HepG2 (cell line): Measurements from ENCODE around the gene TRANK1. TPM values are rescaled to one million over a fixed set of nuclear protein-coding genes. Genes with fewer than 3 reads are reported as not detected.

Experiments used
- ATAC-seq: fragments of 200-7000 bp; cut with Tn5 transposase; 3 replicates; pipeline ENCODE4 v1.9.1; 2020; ENCODE audit warnings: mild to moderate bottlenecking, moderate library complexity
- BruUV-seq: library from RNA; stranded (reverse); fragments of 400-500 nt; replicated peaks from 2 replicates; lab custom pipeline; 2021; lab: Mats Ljungman, UMichigan
- CTCF ChIA-PET: fragments of 300-600 bp; formaldehyde crosslinking; extraction: SDS; loops from one replicate; lab custom pipeline; 2021; ENCODE audit warnings: low total read pairs, inconsistent platforms, low intra/inter-chr PET ratio; lab: Yijun Ruan, JAX
- POLR2A ChIA-PET: fragments of 350-600 bp; sonication (Branson Sonifier 250); formaldehyde crosslinking; loops from one replicate; lab custom pipeline; 2020; ENCODE audit warnings: antibody characterized with exemption, inconsistent platforms; lab: Yijun Ruan, JAX
- DNase-seq: peaks from one replicate; pipeline ENCODE4 v3.0.0-alpha.2; 2015; ENCODE audit warnings: low spot score
- FAIRE-seq: peaks from 3 replicates; lab custom pipeline; 2011; peaks lifted over from hg19 to GRCh38; lab: Jason Lieb, UNC
- H2AFZ ChIP-seq: one replicate; pipeline ENCODE4 v1.6.1; 2011; ENCODE audit warnings: low read length, inconsistent platforms
- H3K27ac ChIP-seq: fragments of 300-600 bp; 3 replicates; pipeline ENCODE4 v1.8.0; 2011; ENCODE audit warnings: mixed run types, mild to moderate bottlenecking, mixed read lengths, low read length, inconsistent platforms; ENCODE audit not compliant: insufficient read depth; ENCODE audit errors: extremely low read length
- H3K27me3 ChIP-seq, 2 experiments: fragments of 200-600 bp in 1 of 2; 2 replicates in 1 of 2; 3 replicates in 1 of 2; pipeline versions ENCODE4 v1.6.0 to v1.8.0; 2011; ENCODE audit warnings: low read length in 2 of 2, mild to moderate bottlenecking in 2 of 2, moderate library complexity in 2 of 2, inconsistent platforms in 1 of 2; ENCODE audit not compliant: insufficient read depth in 2 of 2, control insufficient read depth in 1 of 2
- H3K36me3 ChIP-seq, 2 experiments: fragments of 200-600 bp in 1 of 2; replicated peaks in 1 of 2; 2 replicates in 1 of 2; 3 replicates in 1 of 2; pipeline versions ENCODE4 v1.5.1 to v1.8.0; 2011; ENCODE audit warnings: low read length in 2 of 2, inconsistent platforms in 1 of 2; ENCODE audit not compliant: insufficient read depth in 2 of 2, control insufficient read depth in 1 of 2
- H3K4me1 ChIP-seq: 2 replicates; pipeline ENCODE4 v1.5.1; 2012; ENCODE audit warnings: low read length, inconsistent platforms; ENCODE audit not compliant: insufficient read depth
- H3K4me2 ChIP-seq: 2 replicates; pipeline ENCODE4 v1.6.0; 2011; ENCODE audit warnings: low read depth, low read length, inconsistent platforms
- H3K4me3 ChIP-seq, 3 experiments: fragments of 200-600 bp in 1 of 3; sonication (generic), shearing (Covaris generic) in 1 of 3; replicated peaks in 1 of 3; 2 replicates each; pipeline ENCODE4 v1.5.1; 2011 to 2016; ENCODE audit warnings: low read length in 3 of 3, inconsistent platforms in 2 of 3, low read depth in 2 of 3, mild to moderate bottlenecking in 2 of 3, control low read depth in 1 of 3, mixed read lengths in 1 of 3; ENCODE audit not compliant: insufficient read depth in 1 of 3
- H3K79me2 ChIP-seq: one replicate; pipeline ENCODE4 v1.6.1; 2011; ENCODE audit warnings: low read length, inconsistent platforms; ENCODE audit not compliant: insufficient read depth
- H3K9ac ChIP-seq: 2 replicates; pipeline ENCODE4 v1.6.0; 2011; ENCODE audit warnings: mild to moderate bottlenecking, low read depth, low read length, inconsistent platforms; ENCODE audit not compliant: insufficient read depth
- H3K9me3 ChIP-seq: 2 replicates; pipeline ENCODE4 v1.5.1; 2012; ENCODE audit warnings: mild to moderate bottlenecking, low read length
- H4K20me1 ChIP-seq: 2 replicates; pipeline ENCODE4 v1.6.0; 2011; ENCODE audit warnings: inconsistent platforms, mild to moderate bottlenecking, low read length, moderate library complexity; ENCODE audit not compliant: insufficient read depth
- EEA1 ChIP-seq: sonication (generic); formaldehyde crosslinking; IDR thresholded peaks from 2 replicates; pipeline ENCODE4 v1.5.1; 2020; ENCODE audit warnings: mild to moderate bottlenecking, missing genetic modification reagents, borderline replicate concordance
- FOXM1 ChIP-seq: sonication (generic); formaldehyde crosslinking; IDR thresholded peaks from 2 replicates; pipeline ENCODE4 v1.5.0; 2020; ENCODE audit warnings: missing genetic modification reagents
- KDM2A ChIP-seq: sonication (generic); formaldehyde crosslinking; IDR thresholded peaks from 2 replicates; pipeline ENCODE4 v1.4.0; 2020; ENCODE audit warnings: low read depth, missing genetic modification reagents, borderline replicate concordance
- KDM4B ChIP-seq: sonication (generic); formaldehyde crosslinking; IDR thresholded peaks from 2 replicates; pipeline ENCODE4 v1.4.0; 2020; ENCODE audit warnings: missing genetic modification reagents
- MTF2 ChIP-seq: sonication (generic); formaldehyde crosslinking; IDR thresholded peaks from 2 replicates; pipeline ENCODE4 v1.5.0; 2020; ENCODE audit warnings: missing genetic modification reagents, borderline replicate concordance
- ZFP41 ChIP-seq: sonication (generic); formaldehyde crosslinking; IDR thresholded peaks from 2 replicates; pipeline ENCODE4 v1.4.0; 2020; ENCODE audit warnings: mild to moderate bottlenecking, missing genetic modification reagents, borderline replicate concordance
- ZNF230 ChIP-seq: sonication (generic); formaldehyde crosslinking; IDR thresholded peaks from 2 replicates; pipeline ENCODE4 v1.4.0; 2020; ENCODE audit warnings: mild to moderate bottlenecking, missing genetic modification reagents
- ZNF234 ChIP-seq: sonication (generic); formaldehyde crosslinking; conservative IDR thresholded peaks from 2 replicates; pipeline ENCODE4 v1.5.1; 2020; ENCODE audit warnings: mild to moderate bottlenecking, missing genetic modification reagents
- ZNF282 ChIP-seq: fragments of 450-650 bp; IDR thresholded peaks from 2 replicates; pipeline ENCODE4 v1.6.1; 2018; ENCODE audit not compliant: partially characterized antibody
- ZNF3 ChIP-seq: IDR thresholded peaks from 2 replicates; pipeline ENCODE4 v1.7.0; 2017; ENCODE audit warnings: inconsistent platforms
- ZNF430 ChIP-seq: sonication (generic); formaldehyde crosslinking; IDR thresholded peaks from 2 replicates; pipeline ENCODE4 v1.9.0; 2021; ENCODE audit warnings: mild to moderate bottlenecking, missing genetic modification reagents
- ZSCAN29 ChIP-seq: sonication (generic); formaldehyde crosslinking; conservative IDR thresholded peaks from 2 replicates; pipeline ENCODE4 v1.4.0; 2020; ENCODE audit warnings: mild to moderate bottlenecking, missing genetic modification reagents
- WGBS: methylation state at CpG from one replicate; pipeline ENCODE4 v1.1.6; 2017; ENCODE audit warnings: low lambda C conversion rate; 5-methylcytosine and 5-hydroxymethylcytosine counted together
- in situ Hi-C: cut with HindIII; loops from 2 replicates; pipeline ENCODE4 v1.10.0; 2017; ENCODE audit warnings: low pct_unique_long_range_greater_than_20kb; ENCODE audit not compliant: extremely low pct_ligation_motif_present
- intact Hi-C: fragments of 100-400 bp; cut with micrococcal nuclease; formaldehyde crosslinking; loops from one replicate; pipeline ENCODE4 v1.10.0; 2022; ENCODE audit not compliant: unreplicated experiment
- polyA plus RNA-seq, 8 experiments: library from polyadenylated mRNA; depleted of rRNA in 3 of 8; stranded (reverse) in 7 of 8; unstranded in 1 of 8; fragments of >200 nt; fragmentation: Illumina TruSeq in 4 of 8; extraction: Trizol in 4 of 8; gene quantifications; 2 replicates each; pipeline versions ENCODE4 v1.2.1 to v1.2.3, GENCODE V29; 2011 to 2016; ENCODE audit warnings: low read depth in 4 of 8, missing spikeins in 1 of 8, mixed read lengths in 1 of 8; ENCODE audit not compliant: insufficient read depth in 1 of 8
- total RNA-seq, 5 experiments: library from RNA; depleted of rRNA; stranded (reverse); fragments of >200 nt; fragmentation: Illumina TruSeq; extraction: Trizol; gene quantifications; 2 replicates each; pipeline ENCODE4 v1.2.3, GENCODE V29; 2016; ENCODE audit warnings: low read depth in 1 of 5

Gene TRANK1
- total and polyA plus RNA-seq, 2 of the 13 experiments (the other 11 are each of a cell fraction or from before 2014, with no cell fraction given) = 0.13 to 0.32 TPM

- Histone ChIP-seq H3K4me3 (no peak overlapping the region), H3K4me1 (peaks cover 29% of the 10 kb centered on the region), H3K36me3 (no peaks in the 10 kb centered on the region), H2AFZ (no peak overlapping the region), H3K4me2 (no peak overlapping the region), H4K20me1 (no peaks in the 10 kb centered on the region), H3K27ac (no peak overlapping the region), H3K9ac (no peak overlapping the region), H3K79me2 (no peaks in the 10 kb centered on the region), H3K27me3 (no peaks in the 10 kb centered on the region), H3K9me3 (peaks cover 9% of the 10 kb centered on the region; the same call in 1 of the 2 replicates)
- 0% methylated on average over 1 of the region's 2 CpGs for WGBS
- DNase-seq (no peak), ATAC-seq (no peak), FAIRE-seq (no peak)
- CTCF ChIA-PET = no interaction called here
- TF ChIP-seq ZNF230 (CRISPR knock-in tag) (no peak), ZNF234 (CRISPR knock-in tag) (no peak)
- intact Hi-C loops = no loop called here
- no TSS peak for BruUV-seq
- in situ Hi-C loops = no loop called here
- POLR2A ChIA-PET = no interaction called here
These were observed 19.9 kb downstream of the TRANK1 start for GRCh38 chr3:36924744-36925521.

- H3K4me3 ChIP-seq = no peak overlapping the region
- peaks cover 9% of the 10 kb centered on the region; the same call in 1 of the 2 replicates for H3K9me3 ChIP-seq
- no peak for DNase-seq
- POLR2A ChIA-PET = interaction anchor here (1.1 kb wide), 1 partner anchor 9 kb away, joined by 5 read pairs; no protein-coding TSS in a partner anchor
- TF ChIP-seq MTF2 (CRISPR knock-in tag) (no peak), EEA1 (CRISPR knock-in tag) (no peak), FOXM1 (CRISPR knock-in tag) (no peak), ZSCAN29 (CRISPR knock-in tag) (no peak), ZNF3 (CRISPR knock-in tag) (no peak), ZNF282 (no peak), ZNF430 (no peak), ZFP41 (CRISPR knock-in tag) (no peak), KDM2A (no peak), KDM4B (CRISPR knock-in tag) (no peak)
- peaks cover 36% of the 10 kb centered on the region for H3K4me1 ChIP-seq
- no peak overlapping the region for H2AFZ ChIP-seq
- WGBS = 63% methylated on average over 11 of the region's 11 CpGs
- in situ Hi-C loops = no loop called here
- CTCF ChIA-PET = no interaction called here
- ATAC-seq = no peak
- no TSS peak for BruUV-seq
- intact Hi-C loops = no loop called here
- no peaks in the 10 kb centered on the region for H4K20me1 ChIP-seq
- H3K79me2 ChIP-seq = no peaks in the 10 kb centered on the region
- no peaks in the 10 kb centered on the region for H3K36me3 ChIP-seq
- no peak for FAIRE-seq
- no peak overlapping the region for H3K27ac ChIP-seq
- peak overlapping the region; percentile 52 for H3K4me2 ChIP-seq
- H3K27me3 ChIP-seq = no peaks in the 10 kb centered on the region; a peak in 1 of 5 replicates
- no peak overlapping the region for H3K9ac ChIP-seq
These were observed 20.7 kb downstream of the TRANK1 start for GRCh38 chr3:36923981-36924743.
